ENCODE data around the gene CEP70. TPM values are rescaled to one million over a fixed set of nuclear protein-coding genes. Genes with fewer than 3 reads are reported as not detected.
"Not testable (repeated sequence)": the region's sequence is repeated elsewhere in the genome, so short reads cannot be mapped to it uniquely, and the experiment has no call there.

CEP70 gene
- total and polyA plus RNA-seq, 3 experiments from 2014 or later = 7.6 to 8.4 (median 8.0) TPM

- ChIA-PET CTCF (no interaction called here), POLR2A (no interaction called here)
- H3K4me3 Mint-ChIP-seq = no peak overlapping the region
- H3K4me1 Mint-ChIP-seq = peaks cover 0 to 22% (median 13%) of the 10 kb centered on the region in 3 donors
- H3K27ac Mint-ChIP-seq = no peak overlapping the region
- peaks cover 0 to 1% of the 10 kb centered on the region in 2 donors for H3K27me3 Mint-ChIP-seq
- H3K9me3 Mint-ChIP-seq = peaks cover 0 to 4% (median 0%) of the 10 kb centered on the region in 5 donors
- Histone ChIP-seq H3K9me3 (ENCODE audit: low read length) (no peaks in the 10 kb centered on the region), H3K36me3 (ENCODE audit: insufficient read depth, low read length) (no peaks in the 10 kb centered on the region), H3K4me1 (ENCODE audit: insufficient read depth, low read length) (no peaks in the 10 kb centered on the region), H3K27ac (ENCODE audit: low read depth, low read length) (no peak overlapping the region), H3K4me3 (ENCODE audit: low read length) (no peak overlapping the region), H3K27me3 (ENCODE audit: insufficient read depth, low read length, poor library complexity, severe bottlenecking) (no peaks in the 10 kb centered on the region)
- DNase-seq = no peak
- H3K36me3 Mint-ChIP-seq = peaks cover 4 to 16% (median 11%) of the 10 kb centered on the region in 3 donors
These were observed 6.7 kb downstream of the CEP70 start for GRCh38 chr3:138587374-138587773.

DNA sequence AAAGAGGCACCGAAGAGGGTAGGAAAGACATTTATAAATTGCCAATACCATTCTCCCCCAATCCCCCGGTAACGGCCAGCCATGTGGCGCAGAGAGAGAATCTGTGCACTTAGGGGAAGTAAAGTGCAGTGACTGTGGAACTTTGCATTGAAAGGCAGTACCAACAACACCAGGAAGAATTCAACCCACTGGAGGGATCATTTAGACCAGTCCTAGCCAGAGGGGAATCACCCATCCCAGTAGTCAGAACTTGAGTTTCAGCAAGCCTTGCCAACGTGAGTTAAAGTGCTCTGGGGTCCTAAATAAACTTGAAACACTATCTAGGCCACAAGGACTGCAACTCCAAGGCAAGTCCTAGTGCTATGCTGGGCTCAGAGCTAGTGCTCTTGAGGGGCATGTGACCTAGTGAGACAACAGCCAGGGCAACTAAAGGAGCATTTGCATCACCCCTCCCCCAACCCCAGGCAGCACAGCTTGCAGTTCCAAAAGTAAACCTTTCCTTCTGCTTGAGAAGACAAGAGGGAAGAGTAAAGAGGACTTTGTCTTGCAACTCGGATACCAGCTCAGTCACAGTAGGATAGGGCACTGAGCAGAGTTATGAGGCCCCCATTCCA lies 15.0 kb downstream of the CEP70 start:
- no peaks in the 10 kb centered on the region for H3K27me3 Mint-ChIP-seq
- POLR2A ChIA-PET = no interaction called here

DNA sequence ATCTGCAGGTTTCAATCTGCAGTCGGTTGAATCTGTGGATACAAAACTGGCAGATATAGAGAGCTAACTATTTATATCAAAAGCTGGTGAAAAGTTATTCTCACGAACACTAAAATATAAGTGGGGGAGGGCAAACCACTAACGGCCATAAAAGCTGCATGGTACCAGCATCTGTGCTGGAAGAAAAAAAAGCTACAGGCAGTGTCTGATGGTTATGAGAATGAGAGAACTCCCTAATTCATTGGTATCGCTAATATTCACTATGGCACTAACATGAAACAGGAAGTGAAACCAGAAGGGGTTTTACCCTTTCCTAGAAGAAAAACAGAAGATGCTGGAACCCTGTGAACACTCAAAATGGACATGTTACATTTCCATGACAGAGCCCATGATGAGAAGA lies 15.9 kb downstream of the CEP70 start:
- peak overlapping the region; percentile 23 for H3K4me3 ChIP-seq (ENCODE audit: low read length)
- POLR2A ChIA-PET = no interaction called here
- no peak for DNase-seq
- peaks cover 2 to 9% (median 6%) of the 10 kb centered on the region in 5 donors for H3K9me3 Mint-ChIP-seq
- H3K27ac Mint-ChIP-seq = peak overlapping the region in 5 of 8 donors; percentile 44 to 86 (median 56)
- no peaks in the 10 kb centered on the region for H3K9me3 ChIP-seq (ENCODE audit: low read length)
- H3K4me3 Mint-ChIP-seq = peak overlapping the region; percentile 15 to 78 (median 63)
- CTCF ChIA-PET = interaction anchor here (1.2 to 2.3 kb wide), 2 partner anchors 15 to 337 kb away, joined by 3 to 6 read pairs; partner anchors contain the start of gene CEP70
- H3K36me3 ChIP-seq (ENCODE audit: insufficient read depth, low read length) = no peaks in the 10 kb centered on the region
- H3K27ac ChIP-seq (ENCODE audit: low read depth, low read length) = no peak overlapping the region
- H3K27me3 Mint-ChIP-seq = no peaks in the 10 kb centered on the region
- peaks cover 16 to 36% (median 22%) of the 10 kb centered on the region in 3 donors for H3K36me3 Mint-ChIP-seq
- peaks cover 9% of the 10 kb centered on the region for H3K4me1 ChIP-seq (ENCODE audit: insufficient read depth, low read length)
- H3K4me1 Mint-ChIP-seq = peaks cover 15 to 25% (median 19%) of the 10 kb centered on the region in 3 donors
- no peaks in the 10 kb centered on the region for H3K27me3 ChIP-seq (ENCODE audit: insufficient read depth, low read length, poor library complexity, severe bottlenecking)

More for the DNA sequence above, 15.0 kb downstream of the CEP70 start:
- peaks cover 12 to 27% (median 15%) of the 10 kb centered on the region in 3 donors for H3K36me3 Mint-ChIP-seq
- H3K9me3 Mint-ChIP-seq = peaks cover 0 to 4% (median 2%) of the 10 kb centered on the region in 5 donors
- Histone ChIP-seq H3K4me1 (ENCODE audit: insufficient read depth, low read length) (peaks cover 9% of the 10 kb centered on the region), H3K9me3 (ENCODE audit: low read length) (no peaks in the 10 kb centered on the region), H3K36me3 (ENCODE audit: insufficient read depth, low read length) (no peaks in the 10 kb centered on the region), H3K27ac (ENCODE audit: low read depth, low read length) (no peak overlapping the region), H3K4me3 (ENCODE audit: low read length) (no peak overlapping the region), H3K27me3 (ENCODE audit: insufficient read depth, low read length, poor library complexity, severe bottlenecking) (no peaks in the 10 kb centered on the region)
- H3K4me1 Mint-ChIP-seq = peaks cover 19 to 32% (median 19%) of the 10 kb centered on the region in 3 donors
- peak overlapping the region in 1 of 8 donors; percentile 56 for H3K27ac Mint-ChIP-seq
- CTCF ChIA-PET = interaction anchor here (0.9 to 2.3 kb wide), 3 partner anchors 11 to 336 kb away, joined by 3 to 6 read pairs (median 4); partner anchors contain the start of gene CEP70
- DNase-seq = no peak
- H3K4me3 Mint-ChIP-seq = peak overlapping the region in 1 of 7 donors; percentile 78

- Histone ChIP-seq H3K27ac (ENCODE audit: low read depth, low read length) (no peak overlapping the region), H3K4me3 (ENCODE audit: low read length) (no peak overlapping the region), H3K27me3 (ENCODE audit: insufficient read depth, low read length, poor library complexity, severe bottlenecking) (no peaks in the 10 kb centered on the region), H3K9me3 (ENCODE audit: low read length) (no peaks in the 10 kb centered on the region), H3K4me1 (ENCODE audit: insufficient read depth, low read length) (no peaks in the 10 kb centered on the region), H3K36me3 (ENCODE audit: insufficient read depth, low read length) (no peaks in the 10 kb centered on the region)
- H3K36me3 Mint-ChIP-seq = peaks cover 21 to 47% (median 44%) of the 10 kb centered on the region in 3 donors
- peaks cover 11 to 24% (median 15%) of the 10 kb centered on the region in 3 donors for H3K4me1 Mint-ChIP-seq
- no peak overlapping the region for H3K4me3 Mint-ChIP-seq
- peaks cover 3 to 13% (median 10%) of the 10 kb centered on the region in 5 donors for H3K9me3 Mint-ChIP-seq
- ChIA-PET POLR2A (no interaction called here), CTCF (interaction anchor here (1.7 kb wide), 1 partner anchor 342 kb away, joined by 4 read pairs; no protein-coding TSS in a partner anchor)
- no peak for DNase-seq
- peak overlapping the region in 1 of 8 donors; percentile 18 for H3K27ac Mint-ChIP-seq
- no peaks in the 10 kb centered on the region for H3K27me3 Mint-ChIP-seq
These were observed 20.9 kb downstream of the CEP70 start for GRCh38 chr3:138573138-138573537.

- Mint-ChIP-seq H3K4me1 (peaks cover 4 to 12% (median 7%) of the 10 kb centered on the region in 3 donors), H3K9me3 (peaks cover 2 to 16% (median 8%) of the 10 kb centered on the region in 5 donors), H3K36me3 (peaks cover 21 to 50% (median 50%) of the 10 kb centered on the region in 3 donors)
- H3K27ac Mint-ChIP-seq; POLR2A ChIA-PET; H3K27ac ChIP-seq (ENCODE audit: low read depth, low read length); H3K4me3 Mint-ChIP-seq; H3K27me3 Mint-ChIP-seq; H3K9me3 ChIP-seq (ENCODE audit: low read length); H3K36me3 ChIP-seq (ENCODE audit: insufficient read depth, low read length); H3K4me1 ChIP-seq (ENCODE audit: insufficient read depth, low read length); DNase-seq; H3K4me3 ChIP-seq (ENCODE audit: low read length); H3K27me3 ChIP-seq (ENCODE audit: insufficient read depth, low read length, poor library complexity, severe bottlenecking): not testable (repeated sequence)
- CTCF ChIA-PET = interaction anchor here (1.5 kb wide), 1 partner anchor 24 kb away, joined by 3 read pairs; the partner anchor contains the start of gene CEP70
These were observed 24.4 kb downstream of the CEP70 start for GRCh38 chr3:138569624-138570023.

DNA sequence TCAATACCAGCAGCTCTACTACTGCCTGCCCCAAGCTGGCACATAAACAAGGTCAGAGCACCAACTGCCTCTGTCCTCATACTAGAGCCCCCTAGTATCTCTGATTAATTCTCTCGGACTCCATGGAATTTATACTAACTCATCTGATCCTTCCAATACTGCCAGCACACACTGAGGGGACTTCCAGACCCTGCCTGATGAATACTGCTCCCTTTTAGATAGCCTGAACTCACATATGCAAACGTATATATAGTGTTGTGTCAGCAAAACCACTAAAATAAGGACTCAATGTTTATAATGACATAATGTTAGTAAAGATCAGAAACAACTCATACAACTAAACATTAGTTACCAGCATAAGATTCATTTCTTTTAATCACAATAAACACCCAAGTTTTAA lies 25.0 kb downstream of the CEP70 start:
- ChIA-PET POLR2A (no interaction called here), CTCF (interaction anchor here (1.4 kb wide), 1 partner anchor 25 kb away, joined by 3 read pairs; the partner anchor contains the start of gene CEP70)
- Histone ChIP-seq H3K4me1 (ENCODE audit: insufficient read depth, low read length) (no peaks in the 10 kb centered on the region), H3K27me3 (ENCODE audit: insufficient read depth, low read length, poor library complexity, severe bottlenecking) (no peaks in the 10 kb centered on the region), H3K4me3 (ENCODE audit: low read length) (no peak overlapping the region), H3K36me3 (ENCODE audit: insufficient read depth, low read length) (no peaks in the 10 kb centered on the region), H3K27ac (ENCODE audit: low read depth, low read length) (no peak overlapping the region), H3K9me3 (ENCODE audit: low read length) (no peaks in the 10 kb centered on the region)
- DNase-seq = no peak
- Mint-ChIP-seq H3K4me3 (no peak overlapping the region), H3K36me3 (peaks cover 21 to 54% (median 53%) of the 10 kb centered on the region in 3 donors), H3K27me3 (no peaks in the 10 kb centered on the region), H3K9me3 (peaks cover 2 to 16% (median 8%) of the 10 kb centered on the region in 5 donors), H3K27ac (no peak overlapping the region), H3K4me1 (peaks cover 4 to 12% (median 7%) of the 10 kb centered on the region in 3 donors)

DNA sequence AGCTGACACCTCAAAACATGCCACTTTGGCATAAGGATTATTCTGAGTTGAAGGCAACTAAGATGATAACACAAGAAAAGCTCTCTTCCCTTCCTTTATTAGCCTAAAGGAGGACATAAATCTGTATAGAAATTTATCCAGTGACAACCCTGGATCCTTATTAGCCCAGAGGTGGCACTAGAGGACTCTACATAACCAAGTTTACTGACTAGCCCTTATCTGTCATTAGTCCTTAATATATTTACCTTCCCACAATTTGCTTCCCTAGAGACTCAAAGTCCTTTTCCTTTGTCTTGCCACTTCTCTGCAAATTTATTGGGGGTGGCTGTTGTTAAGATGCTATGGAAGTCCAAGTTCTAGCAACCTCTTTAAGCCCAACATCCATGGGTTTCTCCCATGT lies 26.7 kb downstream of the CEP70 start:
- H3K4me3 Mint-ChIP-seq = no peak overlapping the region
- no peak for DNase-seq
- peaks cover 0 to 4% (median 0%) of the 10 kb centered on the region in 5 donors for H3K9me3 Mint-ChIP-seq
- ChIA-PET CTCF (interaction anchor here (1.1 kb wide), 1 partner anchor 356 kb away, joined by 3 read pairs; no protein-coding TSS in a partner anchor), POLR2A (no interaction called here)
- no peaks in the 10 kb centered on the region for H3K9me3 ChIP-seq (ENCODE audit: low read length)
- H3K27ac Mint-ChIP-seq = no peak overlapping the region
- peaks cover 21 to 57% (median 50%) of the 10 kb centered on the region in 3 donors for H3K36me3 Mint-ChIP-seq
- H3K4me3 ChIP-seq (ENCODE audit: low read length) = no peak overlapping the region
- no peaks in the 10 kb centered on the region for H3K36me3 ChIP-seq (ENCODE audit: insufficient read depth, low read length)
- H3K27me3 ChIP-seq (ENCODE audit: insufficient read depth, low read length, poor library complexity, severe bottlenecking) = no peaks in the 10 kb centered on the region
- H3K27me3 Mint-ChIP-seq = no peaks in the 10 kb centered on the region
- H3K27ac ChIP-seq (ENCODE audit: low read depth, low read length) = no peak overlapping the region
- no peaks in the 10 kb centered on the region for H3K4me1 ChIP-seq (ENCODE audit: insufficient read depth, low read length)
- peaks cover 13% of the 10 kb centered on the region in 3 donors for H3K4me1 Mint-ChIP-seq

GRCh38 chr3:138566293-138566692 lies 27.8 kb downstream of the CEP70 start:
- POLR2A ChIA-PET; H3K4me3 Mint-ChIP-seq; H3K27ac ChIP-seq (ENCODE audit: low read depth, low read length); H3K36me3 ChIP-seq (ENCODE audit: insufficient read depth, low read length); H3K4me1 Mint-ChIP-seq; H3K27ac Mint-ChIP-seq; H3K27me3 ChIP-seq (ENCODE audit: insufficient read depth, low read length, poor library complexity, severe bottlenecking); H3K4me3 ChIP-seq (ENCODE audit: low read length); H3K9me3 ChIP-seq (ENCODE audit: low read length); H3K4me1 ChIP-seq (ENCODE audit: insufficient read depth, low read length); H3K27me3 Mint-ChIP-seq; H3K9me3 Mint-ChIP-seq; DNase-seq: not testable (repeated sequence)
- peaks cover 21 to 62% (median 53%) of the 10 kb centered on the region in 3 donors for H3K36me3 Mint-ChIP-seq
- CTCF ChIA-PET = interaction anchor here (1.1 kb wide), 1 partner anchor 357 kb away, joined by 3 read pairs; no protein-coding TSS in a partner anchor
